Erythroblast (primary cell): ENCODE data around the gene RCAN2.

Experiments used
- GATA1 ChIP-seq: IDR thresholded peaks from 2 replicates; pipeline ENCODE4 v1.6.1; 2011; ENCODE audit warnings: low read depth, mild to moderate bottlenecking, control low read depth, low read length, moderate library complexity
- POLR2A ChIP-seq: IDR thresholded peaks from 2 replicates; pipeline ENCODE4 v1.6.1; 2011; ENCODE audit warnings: mild to moderate bottlenecking, low read length

GRCh38 chr6:46530896-46531295, 39.6 kb upstream of the RCAN2 start:
- TF ChIP-seq POLR2A (no peak), GATA1 (no peak)
